ENCODE data around the gene ADARB2. TPM values are rescaled to one million over a fixed set of nuclear protein-coding genes. Genes with fewer than 3 reads are reported as not detected.

ADARB2 gene
- total RNA-seq, 2 donors from 2014 or later = not detected

DNA sequence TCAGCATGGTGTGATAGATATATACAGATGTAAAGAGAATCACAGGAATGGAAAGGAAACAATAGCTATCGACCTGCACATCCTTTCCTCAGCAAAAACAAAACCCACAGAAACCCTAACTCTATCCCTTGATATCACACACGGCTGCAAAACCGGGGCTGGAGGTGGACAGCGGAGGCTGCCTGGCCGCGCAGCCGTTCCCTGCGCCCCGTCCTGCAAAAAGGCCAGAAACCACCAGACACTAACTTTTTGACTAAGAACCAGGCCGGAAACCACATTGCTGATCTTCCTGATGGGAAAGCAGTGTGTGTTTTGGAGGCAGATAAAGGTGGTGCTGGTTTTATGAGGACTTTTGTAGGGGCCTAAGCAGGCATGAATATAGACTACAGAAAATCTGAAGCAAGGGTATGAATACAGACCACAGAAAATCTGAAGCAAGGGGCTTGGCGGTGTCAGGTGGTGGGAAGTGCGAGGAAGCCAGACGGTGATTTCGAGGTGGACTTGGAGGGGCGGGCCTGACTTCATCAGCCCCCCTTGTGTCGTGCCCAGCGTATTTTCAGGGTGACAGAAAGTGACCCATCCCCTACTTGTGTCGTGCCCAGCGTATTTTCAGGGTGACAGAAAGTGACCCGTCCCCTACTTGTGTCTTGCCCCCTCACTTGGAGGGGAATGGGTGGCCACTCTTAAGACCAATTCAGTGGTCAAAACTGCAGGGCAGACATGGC, 557.8 kb downstream of the ADARB2 start:
- peak; percentile 48 for DNase-seq (ENCODE audit: low spot score)
- intact Hi-C loops (cut with DNase I) = no loop called here

DNA sequence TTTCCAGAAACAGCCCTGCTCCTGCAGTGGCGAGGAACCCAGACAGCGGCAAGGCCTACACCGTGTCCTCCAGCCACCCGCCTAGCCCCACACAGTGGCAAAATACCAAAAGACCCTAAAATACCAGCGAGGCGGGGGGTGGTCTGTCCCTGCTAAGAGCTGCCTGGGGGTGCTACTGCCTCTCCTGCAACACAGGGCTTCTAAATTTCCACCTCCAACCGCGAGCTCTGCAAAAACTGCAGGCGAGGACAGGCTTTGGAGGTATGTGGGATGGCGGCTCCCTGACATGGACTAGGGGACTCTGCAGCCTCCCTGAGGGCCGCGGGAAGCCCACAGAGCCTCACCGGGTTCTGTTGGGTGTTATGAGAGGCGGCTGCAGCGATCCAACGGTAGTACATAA, 558.8 kb downstream of the ADARB2 start:
- peak; percentile 43 for DNase-seq (ENCODE audit: low spot score)
- intact Hi-C loops (cut with DNase I) = no loop called here

DNA sequence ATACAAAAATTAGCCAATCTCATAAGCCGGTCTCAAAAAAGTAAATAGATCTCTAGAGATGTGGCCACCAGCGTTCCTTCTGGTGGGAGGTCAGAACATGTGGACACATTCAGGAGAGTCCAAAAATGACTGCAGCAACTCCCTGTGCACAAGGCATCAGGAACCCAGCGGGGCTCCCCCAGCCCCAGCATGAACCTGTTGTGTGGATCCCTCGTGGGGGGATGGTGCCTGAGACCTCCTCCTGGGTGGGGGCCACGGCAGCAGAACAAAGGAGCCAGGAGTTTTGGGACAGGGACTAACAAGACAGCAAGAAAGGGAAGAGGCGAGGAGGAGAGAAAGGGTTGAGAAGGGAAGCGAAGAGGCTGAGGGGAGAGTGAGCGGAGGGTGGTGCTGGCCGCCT, 559.4 kb downstream of the ADARB2 start:
- intact Hi-C loops (cut with DNase I) = no loop called here
- peak; percentile 70 for DNase-seq (ENCODE audit: low spot score)

DNA sequence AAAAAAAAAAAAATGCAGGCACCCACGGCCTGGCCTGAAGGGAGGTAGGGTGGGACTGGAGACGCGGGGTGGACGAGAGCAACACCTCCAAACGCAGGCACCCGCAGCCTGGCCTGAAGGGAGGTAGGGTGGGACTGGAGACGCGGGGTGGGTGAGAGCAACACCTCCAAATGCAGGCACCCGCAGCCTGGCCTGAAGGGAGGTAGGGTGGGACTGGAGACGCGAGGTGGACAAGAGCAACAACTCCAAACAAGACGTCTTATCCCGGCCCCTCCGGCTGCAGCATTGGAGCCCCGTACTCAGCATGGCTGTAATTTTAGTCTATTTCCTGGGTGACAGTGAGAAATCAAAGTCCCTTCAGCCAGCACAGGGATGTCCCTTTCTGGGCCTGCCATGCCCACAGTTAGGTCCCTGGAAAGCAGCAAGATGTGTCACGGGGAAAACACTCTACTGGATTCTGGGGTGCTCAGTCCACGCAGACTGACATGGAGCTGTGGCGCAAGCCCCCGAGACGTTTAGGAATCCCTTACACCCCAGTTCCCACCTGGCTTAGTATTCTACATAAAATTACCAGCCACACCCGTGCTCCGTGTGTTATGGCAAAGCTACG, 561.3 kb downstream of the ADARB2 start:
- intact Hi-C loops (cut with DNase I) = no loop called here
- peak; percentile 70 for DNase-seq (ENCODE audit: low spot score)

DNA sequence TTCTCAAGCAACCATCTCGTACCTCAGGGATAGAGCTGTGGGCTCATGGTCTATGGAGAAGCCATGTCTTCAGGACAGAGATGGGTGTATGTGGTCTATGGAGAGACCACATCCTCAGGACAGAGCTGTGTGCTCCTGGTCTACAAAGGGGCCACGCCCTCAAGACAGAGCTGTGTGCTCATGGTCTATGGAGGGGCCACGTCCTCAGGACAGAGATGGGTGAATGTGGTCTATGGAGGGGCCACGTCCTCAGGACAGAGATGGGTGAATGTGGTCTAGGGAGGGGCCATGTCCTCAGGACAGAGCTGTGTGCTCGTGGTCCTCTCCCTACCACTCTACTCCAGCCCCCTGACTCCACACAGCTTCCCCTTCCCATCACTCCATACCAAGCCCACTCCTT, 563.3 kb downstream of the ADARB2 start:
- no peak for DNase-seq (ENCODE audit: low spot score)
- intact Hi-C loops (cut with DNase I) = no loop called here

DNA sequence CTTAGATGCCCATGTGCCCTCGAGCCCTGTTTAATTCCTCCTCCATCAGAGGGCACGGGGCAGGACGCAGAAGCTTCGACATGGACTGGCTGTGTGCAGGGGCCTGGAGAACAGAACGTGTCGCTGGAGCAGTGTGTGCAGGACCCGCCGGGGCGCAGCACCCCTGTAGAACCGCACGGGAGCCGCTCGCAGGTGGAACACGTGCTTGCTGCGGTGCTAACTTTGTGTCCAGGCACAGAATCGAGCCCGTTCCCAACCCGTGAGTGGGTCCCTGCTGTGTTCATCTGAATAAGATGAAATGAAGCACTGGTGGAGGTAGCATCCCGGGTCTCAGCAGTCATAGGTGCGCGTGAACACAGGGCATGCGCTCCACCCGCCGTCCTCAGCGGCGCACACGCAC, 564.2 kb downstream of the ADARB2 start:
- intact Hi-C loops (cut with DNase I) = no loop called here
- DNase-seq (ENCODE audit: low spot score) = peak; percentile 79

DNA sequence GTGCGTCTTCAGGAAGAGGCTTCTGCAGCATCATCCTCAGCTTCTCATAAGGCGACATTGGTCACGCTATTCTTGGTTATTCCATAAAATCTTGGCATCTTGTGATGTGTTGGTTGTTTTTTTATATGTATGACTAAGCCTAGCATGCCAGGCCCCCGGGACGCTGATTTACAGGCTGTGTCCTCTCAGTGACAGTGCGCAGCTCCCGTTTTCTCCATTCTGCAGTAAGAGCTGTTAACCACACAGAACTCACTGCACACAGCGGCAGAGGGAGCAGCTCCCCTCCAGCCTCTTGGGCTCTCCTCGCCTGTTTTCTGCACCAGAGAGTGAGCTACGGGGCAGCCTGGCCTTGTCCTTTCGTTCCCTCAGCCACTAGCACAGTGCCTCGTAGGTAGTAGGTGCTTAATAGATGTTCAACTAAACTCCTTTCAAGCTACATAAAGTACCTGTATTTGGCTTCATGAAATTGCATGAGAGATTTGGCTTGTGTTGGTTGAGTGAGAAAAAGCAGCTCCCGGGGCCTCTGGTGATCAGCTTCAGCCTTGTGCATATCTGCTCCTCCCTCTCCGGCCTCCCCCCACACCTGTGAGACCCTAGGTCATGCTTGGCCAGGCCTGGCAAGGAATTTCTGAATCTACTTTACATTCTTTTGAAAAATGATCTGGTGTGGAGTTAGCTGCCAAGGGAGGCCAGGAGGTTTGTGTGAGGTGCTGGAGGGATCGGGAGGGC, 564.9 kb downstream of the ADARB2 start:
- peak; percentile 57 for DNase-seq (ENCODE audit: low spot score)
- intact Hi-C loops (cut with DNase I) = no loop called here

DNA sequence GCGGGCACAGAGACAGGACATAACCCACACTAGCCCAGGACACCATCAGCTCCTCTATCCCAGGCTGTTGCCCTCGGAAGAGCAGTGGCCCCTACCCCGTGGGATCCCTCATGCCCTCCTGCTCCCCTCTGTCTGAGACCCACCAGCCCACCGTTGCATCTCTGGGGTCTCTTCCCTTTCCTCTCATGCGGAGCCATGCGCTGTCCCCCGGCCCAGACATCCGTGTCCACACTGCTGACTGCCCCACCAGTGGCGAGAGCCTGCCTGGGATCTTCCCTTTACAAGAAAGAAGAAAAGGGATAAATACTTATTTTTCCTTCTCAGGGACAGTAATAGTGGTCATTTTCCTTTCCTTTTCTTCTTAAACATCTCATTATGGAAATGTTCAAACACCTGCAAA, 565.7 kb downstream of the ADARB2 start:
- DNase-seq (ENCODE audit: low spot score) = peak; percentile 56
- intact Hi-C loops (cut with DNase I) = no loop called here

DNA sequence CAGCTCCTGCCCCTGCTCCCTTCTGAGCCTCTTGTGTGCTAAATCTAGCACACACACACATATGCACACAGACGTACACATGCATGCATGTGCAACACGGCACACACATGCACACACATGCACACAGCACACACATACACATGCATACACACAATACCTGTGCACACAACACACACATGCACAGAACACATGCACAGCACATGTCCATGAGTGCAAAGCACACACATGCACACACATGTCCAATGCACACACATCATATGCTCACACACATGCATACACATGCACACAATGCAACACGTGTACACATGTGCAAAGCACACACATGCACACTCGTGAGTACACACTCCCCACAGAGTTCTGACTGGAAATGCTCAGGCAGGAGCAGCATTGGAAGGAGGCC, 566.1 kb downstream of the ADARB2 start:
- peak; percentile 5 for DNase-seq (ENCODE audit: low spot score)
- intact Hi-C loops (cut with DNase I) = no loop called here

DNA sequence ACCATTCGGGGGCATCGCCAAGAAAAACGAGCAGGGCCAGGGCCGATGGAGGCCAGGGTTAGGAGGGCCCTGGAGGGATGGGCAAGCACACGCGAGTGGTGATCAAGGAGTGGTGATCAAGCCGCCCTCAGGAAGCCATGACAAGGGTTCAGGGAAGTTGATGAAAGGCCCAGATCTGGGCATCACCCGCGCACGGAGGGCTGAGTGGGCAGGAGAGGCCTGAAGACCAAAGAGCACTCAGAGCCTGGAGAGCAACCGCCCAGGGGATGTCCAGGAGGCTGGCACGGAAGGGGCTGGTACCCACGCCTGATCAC, 566.5 kb downstream of the ADARB2 start:
- intact Hi-C loops (cut with DNase I) = no loop called here
- peak; percentile 72 for DNase-seq (ENCODE audit: low spot score)

DNA sequence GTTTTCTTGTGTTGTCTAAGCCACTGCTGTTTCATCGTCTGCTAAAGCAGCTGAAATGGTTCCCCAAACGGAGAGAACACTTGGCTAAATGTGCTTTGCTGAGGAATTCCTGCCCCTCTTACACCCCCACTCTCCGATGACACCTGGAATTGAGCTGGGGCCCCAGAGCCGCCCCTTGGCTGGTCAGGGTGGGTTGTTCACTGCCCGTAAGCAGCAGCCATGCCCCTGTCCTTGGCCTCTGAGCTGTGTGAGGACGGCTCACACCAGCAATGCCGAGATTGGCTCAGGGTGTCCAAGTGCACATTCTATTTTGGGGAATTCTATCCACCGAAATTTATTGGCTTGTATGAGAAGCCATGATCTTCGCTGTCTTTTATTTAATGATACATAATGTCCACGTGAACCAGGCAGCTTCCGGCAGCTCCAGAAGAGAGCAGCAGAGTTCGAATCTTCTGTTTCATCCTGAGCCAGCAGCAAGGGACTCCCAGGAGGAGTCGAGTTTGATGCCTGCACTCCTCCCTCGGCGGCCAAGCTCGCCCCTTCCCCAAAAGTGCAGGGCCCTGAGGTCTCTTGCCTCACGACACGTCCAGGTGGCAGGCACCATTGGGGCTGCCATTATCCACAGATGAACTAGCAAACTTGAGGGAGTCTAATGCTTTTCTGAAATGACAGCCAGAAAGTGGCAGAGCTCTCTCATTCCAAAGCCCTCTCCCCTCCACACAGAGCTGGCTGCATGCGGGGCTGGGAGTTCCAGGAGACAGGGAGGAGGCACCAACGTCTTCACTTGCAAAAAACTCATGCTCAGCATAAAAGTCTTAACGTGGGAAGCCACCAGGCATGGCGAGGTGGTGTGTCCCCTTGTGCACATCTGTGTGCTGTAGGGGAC, 567.1 kb downstream of the ADARB2 start:
- intact Hi-C loops (cut with DNase I) = no loop called here
- DNase-seq (ENCODE audit: low spot score) = peak; percentile 40

DNA sequence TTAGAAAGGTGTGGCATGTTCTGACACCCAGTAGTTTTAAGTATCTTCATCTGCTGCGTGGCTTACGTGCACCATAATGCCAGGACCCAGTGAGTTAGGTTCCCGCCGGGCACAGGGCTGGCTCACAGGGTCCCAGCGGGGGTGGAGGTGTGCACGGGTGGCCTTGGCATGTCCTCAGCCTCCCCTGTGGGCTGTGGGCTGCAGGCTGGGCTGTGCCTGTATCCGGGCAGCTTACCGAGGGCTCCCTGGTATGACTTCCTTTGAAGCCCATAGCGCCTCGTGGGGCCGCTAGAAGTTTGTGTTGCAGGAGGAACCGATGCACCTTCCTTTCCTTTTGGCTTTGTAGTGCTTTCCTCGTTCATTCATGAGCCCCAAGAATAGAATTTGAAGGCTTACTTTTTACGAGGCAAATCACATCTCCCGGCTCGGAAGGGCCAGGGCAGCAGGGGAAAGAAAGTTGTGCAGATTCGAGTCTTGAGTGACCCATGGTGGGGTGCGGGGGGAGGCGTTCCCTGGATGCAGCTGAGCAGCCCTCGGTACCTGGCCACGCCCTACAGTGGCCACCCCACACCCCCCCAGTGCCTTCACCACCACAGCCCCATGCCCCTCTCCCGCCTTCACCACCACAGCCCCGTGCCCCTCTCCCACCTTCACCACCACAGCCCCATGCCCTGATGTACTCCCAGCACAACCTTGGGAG, 568.0 kb downstream of the ADARB2 start:
- peak; percentile 49 for DNase-seq (ENCODE audit: low spot score)
- intact Hi-C loops (cut with DNase I) = no loop called here

DNA sequence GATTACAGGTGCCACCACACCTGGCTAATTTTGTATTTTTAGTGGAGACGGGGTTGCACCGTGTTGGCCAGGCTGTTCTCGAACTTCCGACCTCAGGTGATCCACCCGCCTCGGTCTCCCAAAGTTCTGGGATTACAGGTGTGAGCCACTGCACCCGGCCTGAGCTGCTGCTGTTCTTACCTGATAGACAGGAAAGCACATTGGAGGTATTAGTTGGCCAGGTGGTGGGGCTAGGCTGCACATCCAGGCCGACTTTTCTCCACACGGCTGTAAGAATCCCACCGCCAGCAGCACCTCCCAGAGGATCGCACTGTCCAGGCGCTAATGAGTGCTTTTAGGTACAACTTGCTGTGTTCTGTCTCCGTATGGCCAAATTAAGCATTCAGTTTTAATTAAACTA, 568.6 kb downstream of the ADARB2 start:
- intact Hi-C loops (cut with DNase I) = no loop called here
- peak; percentile 50 for DNase-seq (ENCODE audit: low spot score)

DNA sequence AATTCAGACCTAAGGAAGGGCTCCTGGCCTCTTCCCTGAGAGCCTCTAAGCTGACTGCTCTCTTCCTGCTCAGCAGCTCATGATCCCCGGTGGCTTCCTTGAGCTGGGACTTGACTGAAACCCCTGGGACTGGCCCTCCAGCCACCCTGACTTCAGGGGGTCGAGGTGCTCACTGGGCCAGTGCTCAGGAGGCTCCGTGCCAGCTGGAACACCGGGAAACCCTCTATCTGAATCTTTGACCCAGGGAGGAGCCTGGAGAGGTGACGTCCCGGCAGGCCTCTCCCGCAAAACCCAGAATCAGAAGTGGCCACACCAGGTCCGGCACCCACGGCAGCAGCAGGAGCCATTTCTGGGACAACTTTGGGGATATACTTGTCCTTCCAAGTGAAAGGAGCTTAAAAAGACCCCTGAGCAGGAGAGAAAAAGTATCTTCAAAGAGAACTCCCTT, 570.5 kb downstream of the ADARB2 start:
- intact Hi-C loops (cut with DNase I) = no loop called here
- peak; percentile 63 for DNase-seq (ENCODE audit: low spot score)

DNA sequence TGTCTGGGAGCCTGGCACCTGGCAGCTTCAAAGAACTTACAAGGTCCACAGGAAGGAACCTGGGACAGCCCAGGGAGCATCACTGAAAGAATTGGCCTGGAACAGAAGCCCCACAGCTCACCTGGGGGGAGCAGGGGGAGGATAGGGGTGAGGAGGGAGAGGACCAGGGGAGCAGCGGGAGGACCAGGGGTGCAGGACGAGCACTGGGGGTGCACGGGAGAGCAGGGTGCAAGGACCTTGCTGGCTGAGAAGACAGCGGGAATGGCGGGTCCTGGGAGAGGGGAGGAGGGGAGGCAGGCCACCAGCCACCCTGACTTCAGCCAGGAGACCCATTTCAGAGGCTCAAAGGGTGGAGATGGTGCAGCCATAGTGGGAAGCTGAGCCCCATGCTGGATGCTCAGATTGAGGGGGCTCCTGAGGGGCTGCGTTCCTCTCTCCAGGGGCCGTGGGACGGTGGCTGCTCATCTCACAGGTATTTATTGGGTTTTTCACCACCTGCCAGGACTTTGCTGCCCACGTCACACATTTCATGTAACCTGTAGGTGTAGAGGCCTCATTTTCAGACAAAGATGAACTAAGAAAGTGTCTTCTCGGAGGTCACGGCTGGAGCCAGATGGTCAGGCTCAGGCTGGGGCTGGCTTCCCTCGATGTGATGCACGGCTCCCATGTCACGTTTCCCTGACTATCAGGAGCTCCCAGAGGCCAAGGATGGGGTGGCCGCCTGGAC, 571.1 kb downstream of the ADARB2 start:
- intact Hi-C loops (cut with DNase I) = no loop called here
- DNase-seq (ENCODE audit: low spot score) = peak; percentile 77

DNA sequence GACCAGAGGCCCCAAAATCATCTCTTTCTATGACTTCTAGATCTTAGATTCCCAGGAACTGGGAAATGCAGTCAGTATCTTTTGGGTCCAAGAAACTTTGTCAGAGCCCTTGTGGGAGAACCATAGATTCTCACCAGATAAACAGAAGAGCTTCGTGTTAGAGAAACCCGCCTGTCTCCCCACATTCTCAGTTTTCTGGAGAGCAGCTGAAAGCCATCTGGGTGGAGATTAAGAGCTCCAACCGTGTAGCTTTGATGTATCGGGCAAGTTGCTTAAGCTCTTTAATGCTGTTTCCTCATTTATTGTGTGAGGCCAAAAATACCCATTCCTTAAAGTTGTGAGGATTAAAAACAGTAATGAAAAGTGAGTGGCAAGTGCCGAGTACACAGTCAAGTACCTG, 573.5 kb downstream of the ADARB2 start:
- no peak for DNase-seq (ENCODE audit: low spot score)
- intact Hi-C loops (cut with DNase I) = no loop called here

DNA sequence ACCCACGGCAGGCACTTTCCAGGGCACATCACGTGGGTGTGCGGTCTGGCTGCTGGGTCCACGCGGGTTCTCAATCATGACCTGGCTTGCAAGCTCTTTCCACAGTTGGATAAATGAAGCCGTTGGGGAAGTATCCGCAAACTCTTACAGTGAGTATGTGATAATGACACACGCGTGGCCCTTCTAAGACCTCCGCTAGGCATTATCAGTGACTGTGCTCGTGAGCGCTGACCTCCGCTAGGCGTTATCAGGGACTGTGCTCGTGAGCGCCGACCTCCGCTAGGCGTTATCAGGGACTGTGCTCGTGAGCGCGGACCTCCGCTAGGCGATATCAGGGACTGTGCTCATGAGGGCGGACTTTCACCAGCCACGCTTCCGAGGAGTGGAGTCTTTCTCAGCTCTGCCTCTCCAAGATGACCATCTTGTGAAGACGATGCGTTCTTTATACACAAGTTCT, 574.1 kb downstream of the ADARB2 start:
- intact Hi-C loops (cut with DNase I) = no loop called here
- peak; percentile 68 for DNase-seq (ENCODE audit: low spot score)

DNA sequence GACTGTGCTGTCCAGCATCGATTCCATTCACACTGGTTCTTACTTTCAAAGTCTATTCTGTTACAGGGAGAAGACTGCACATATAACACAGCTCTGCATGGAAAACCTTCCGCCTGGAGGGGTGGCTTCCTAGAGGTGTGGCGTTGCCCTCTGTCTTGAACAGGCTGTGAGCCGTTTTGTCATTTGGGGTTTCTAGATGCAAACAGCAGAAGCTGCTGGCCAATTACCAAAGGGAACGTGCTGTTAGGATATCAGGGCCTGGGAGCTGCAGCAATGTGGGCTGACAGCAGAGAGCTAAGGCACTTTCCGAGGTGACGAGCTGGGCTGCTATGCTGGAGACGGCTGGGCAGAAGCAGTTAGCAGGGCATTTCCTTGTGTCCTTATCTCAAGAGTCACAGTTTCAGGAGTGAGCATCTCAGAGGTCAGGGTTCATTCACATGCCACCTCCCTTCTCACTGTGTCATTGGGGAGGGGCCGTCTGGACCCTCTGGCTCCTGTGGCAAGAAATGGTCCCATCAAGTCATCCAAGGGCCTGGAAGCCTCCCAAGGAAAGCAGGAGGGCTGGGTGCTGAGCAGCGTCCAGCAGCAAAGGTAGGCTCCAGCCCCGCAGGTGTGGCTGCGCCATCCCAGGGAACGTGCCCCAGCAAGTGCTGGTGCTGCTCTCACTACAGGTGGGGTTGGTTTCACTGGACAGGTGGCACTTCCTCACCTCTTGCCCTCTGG, 574.7 kb downstream of the ADARB2 start:
- intact Hi-C loops (cut with DNase I) = loop anchor here in 1 of 2 donors (1.0 kb wide), 1 partner anchor 33 kb away; no protein-coding TSS in a partner anchor
- DNase-seq (ENCODE audit: low spot score) = peak; percentile 74

All from posterior vena cava (tissue), 2 donors.